SK-N-SH (cell line): ENCODE results near the gene CANT1. TPM values are rescaled to one million over a fixed set of nuclear protein-coding genes. Genes with fewer than 3 reads are reported as not detected.

Experiments used
- CTCF ChIA-PET: fragments of 300-600, 350-600 bp; formaldehyde crosslinking; extraction: SDS; loops from one replicate; lab custom pipeline; 2021; lab: Yijun Ruan, JAX
- POLR2A ChIA-PET: fragments of 350-600 bp; sonication (Branson Sonifier 250); formaldehyde crosslinking; extraction: SDS; loops from one replicate; lab custom pipeline; 2020; ENCODE audit warnings: antibody characterized with exemption, inconsistent platforms; lab: Yijun Ruan, JAX
- DNase-seq: peaks from one replicate; pipeline ENCODE4 v3.0.0; 2012
- H2AFZ ChIP-seq: fragments of 200-600 bp; sonication (generic); 2 replicates; pipeline ENCODE4 v1.8.1; 2016; ENCODE audit warnings: antibody characterized with exemption, mild to moderate bottlenecking, low read depth
- H3F3A ChIP-seq: fragments of 200-600 bp; sonication (generic); replicated peaks from 2 replicates; pipeline ENCODE3; 2016; ENCODE audit warnings: antibody characterized with exemption, mild to moderate bottlenecking; ENCODE audit not compliant: insufficient read depth
- H3K27ac ChIP-seq, 2 experiments: fragments of 200-500 bp in 1 of 2; fragments of 200-600 bp in 1 of 2; sonication (Bioruptor generic) in 1 of 2; sonication (generic), shearing (Covaris generic) in 1 of 2; 2 replicates each; pipeline versions ENCODE4 v1.5.1 to v1.6.1; 2014 to 2016; ENCODE audit warnings: low read depth in 2 of 2, inconsistent platforms in 1 of 2, low read length in 1 of 2, mild to moderate bottlenecking in 1 of 2, mixed read lengths in 1 of 2
- H3K27me3 ChIP-seq: fragments of 200-600 bp; sonication (generic), shearing (Covaris generic); 2 replicates; pipeline ENCODE4 v1.6.1; 2016; ENCODE audit warnings: mixed run types; ENCODE audit not compliant: insufficient read depth
- H3K36me3 ChIP-seq, 2 experiments: fragments of 200-500 bp in 1 of 2; fragments of 200-600 bp in 1 of 2; sonication (Bioruptor generic) in 1 of 2; sonication (generic) in 1 of 2; replicated peaks in 1 of 2; 2 replicates each; pipeline versions ENCODE3 to v1.5.1; 2014 to 2016; ENCODE audit warnings: low read length in 1 of 2, mild to moderate bottlenecking in 1 of 2; ENCODE audit not compliant: insufficient read depth in 2 of 2, control insufficient read depth in 1 of 2
- H3K4me1 ChIP-seq, 2 experiments: fragments of 200-500 bp in 1 of 2; fragments of 200-600 bp in 1 of 2; sonication (Bioruptor generic) in 1 of 2; sonication (generic), shearing (Covaris generic) in 1 of 2; 2 replicates each; pipeline versions ENCODE4 v1.5.1 to v1.6.1; 2014 to 2016; ENCODE audit warnings: low read depth in 1 of 2, low read length in 1 of 2, mixed run types in 1 of 2; ENCODE audit not compliant: insufficient read depth in 2 of 2, control insufficient read depth in 1 of 2
- H3K4me2 ChIP-seq: fragments of 200-600 bp; sonication (generic), shearing (Covaris generic); 2 replicates; pipeline ENCODE4 v1.6.1; 2017; ENCODE audit warnings: mixed run types
- H3K4me3 ChIP-seq, 2 experiments: fragments of 200-500 bp in 1 of 2; fragments of 200-600 bp in 1 of 2; sonication (Bioruptor generic) in 1 of 2; sonication (generic), shearing (Covaris generic) in 1 of 2; 2 replicates each; pipeline versions ENCODE4 v1.5.1 to v1.8.1; 2014 to 2016; ENCODE audit warnings: low read depth in 2 of 2, inconsistent platforms in 1 of 2, low read length in 1 of 2, mild to moderate bottlenecking in 1 of 2, mixed read lengths in 1 of 2, moderate library complexity in 1 of 2
- H3K79me2 ChIP-seq: fragments of 200-600 bp; sonication (generic); 2 replicates; pipeline ENCODE4 v1.8.1; 2017; ENCODE audit warnings: mild to moderate bottlenecking; ENCODE audit not compliant: insufficient read depth
- H3K9ac ChIP-seq: fragments of 200-600 bp; sonication (generic); 2 replicates; pipeline ENCODE4 v1.6.1; 2017; ENCODE audit warnings: mixed run types
- H3K9me2 ChIP-seq: fragments of 200-600 bp; sonication (generic); 2 replicates; pipeline ENCODE4 v1.6.1; 2017; ENCODE audit warnings: mixed run types
- H3K9me3 ChIP-seq: fragments of 200-600 bp; sonication (generic); 2 replicates; pipeline ENCODE4 v1.6.1; 2017; ENCODE audit warnings: mixed run types, mild to moderate bottlenecking, moderate library complexity
- H4K20me1 ChIP-seq: fragments of 200-600 bp; sonication (generic); 2 replicates; pipeline ENCODE4 v1.6.1; 2017; ENCODE audit warnings: mild to moderate bottlenecking, mixed run types; ENCODE audit not compliant: insufficient read depth
- CTCF ChIP-seq: fragments of 200-600 bp; sonication (generic); IDR thresholded peaks from 2 replicates; pipeline ENCODE4 v1.6.1; 2017; ENCODE audit warnings: antibody characterized with exemption, mild to moderate bottlenecking, moderate library complexity
- ELF1 ChIP-seq: IDR thresholded peaks from 2 replicates; pipeline ENCODE4 v1.4.0; 2012
- EP300 ChIP-seq, 2 experiments: IDR thresholded peaks; 2 replicates each; pipeline versions ENCODE4 v1.4.0 to v1.6.1; 2012; ENCODE audit warnings: borderline replicate concordance in 1 of 2, low read depth in 1 of 2, low read length in 1 of 2
- EZH2phosphoT487 ChIP-seq: fragments of 200-600 bp; sonication (generic); IDR thresholded peaks from 2 replicates; pipeline ENCODE4 v1.6.1; 2017; ENCODE audit warnings: low read depth, mixed run types, mild to moderate bottlenecking, antibody characterized with exemption, moderate library complexity, borderline replicate concordance
- FOSL2 ChIP-seq: IDR thresholded peaks from 2 replicates; pipeline ENCODE4 v1.4.0; 2012; ENCODE audit warnings: low read depth, mild to moderate bottlenecking, moderate library complexity, borderline replicate concordance
- GABPA ChIP-seq: IDR thresholded peaks from 2 replicates; pipeline ENCODE4 v1.4.0; 2012; ENCODE audit warnings: low read depth, mild to moderate bottlenecking
- GATA2 ChIP-seq: sonication (generic); formaldehyde crosslinking; IDR thresholded peaks from 2 replicates; pipeline ENCODE4 v1.5.0; 2020; ENCODE audit warnings: mild to moderate bottlenecking, missing genetic modification reagents
- IRF3 ChIP-seq: fragments of 150-350 bp; IDR thresholded peaks from 2 replicates; pipeline ENCODE4 v1.6.1; 2016; ENCODE audit warnings: mild to moderate bottlenecking, low read depth, low read length
- MEF2A ChIP-seq: IDR thresholded peaks from 2 replicates; pipeline ENCODE4 v1.4.0; 2012; ENCODE audit warnings: low read depth, borderline replicate concordance
- MXI1 ChIP-seq: IDR thresholded peaks from 2 replicates; pipeline ENCODE4 v1.6.1; 2012; ENCODE audit warnings: mild to moderate bottlenecking, low read depth, low read length, improper control_type of control experiment
- NFIC ChIP-seq: IDR thresholded peaks from 2 replicates; pipeline ENCODE4 v1.4.0; 2012; ENCODE audit warnings: borderline replicate concordance
- POLR2AphosphoS5 ChIP-seq: IDR thresholded peaks from 2 replicates; pipeline ENCODE4 v1.6.1; 2012; ENCODE audit warnings: low read depth, low read length
- RAD21 ChIP-seq: IDR thresholded peaks from 2 replicates; pipeline ENCODE4 v1.6.1; 2012; ENCODE audit warnings: mild to moderate bottlenecking, low read length
- REST ChIP-seq: IDR thresholded peaks from 2 replicates; pipeline ENCODE4 v1.6.1; 2012; ENCODE audit warnings: mild to moderate bottlenecking, low read depth, low read length, moderate library complexity
- TAF1 ChIP-seq: IDR thresholded peaks from 2 replicates; pipeline ENCODE4 v1.6.1; 2012; ENCODE audit warnings: low read depth, mild to moderate bottlenecking, low read length, moderate library complexity, borderline replicate concordance
- TCF12 ChIP-seq: IDR thresholded peaks from 2 replicates; pipeline ENCODE4 v1.4.0; 2012
- TEAD4 ChIP-seq: IDR thresholded peaks from 2 replicates; pipeline ENCODE4 v1.4.0; 2012; ENCODE audit warnings: mild to moderate bottlenecking, borderline replicate concordance; ENCODE audit not compliant: insufficient read depth
- USF1 ChIP-seq: IDR thresholded peaks from 2 replicates; pipeline ENCODE4 v1.4.0; 2012; ENCODE audit warnings: low read depth, borderline replicate concordance
- USF2 ChIP-seq: fragments of 150-350 bp; IDR thresholded peaks from 2 replicates; pipeline ENCODE4 v1.6.1; 2017; ENCODE audit warnings: antibody characterized with exemption, low read length, low read depth, borderline replicate concordance
- YY1 ChIP-seq: IDR thresholded peaks from 2 replicates; pipeline ENCODE4 v1.4.0; 2012; ENCODE audit warnings: low read depth, mild to moderate bottlenecking
- WGBS: methylation state at CpG from one replicate; pipeline ENCODE4 v1.1.6; 2017; ENCODE audit warnings: low lambda C conversion rate; 5-methylcytosine and 5-hydroxymethylcytosine counted together
- polyA plus RNA-seq, 3 experiments: library from polyadenylated mRNA; depleted of rRNA; stranded (reverse); fragments of >200 nt; gene quantifications; 2 replicates each; pipeline ENCODE4 v1.2.3, GENCODE V29; 2012

The CANT1 gene
- polyA plus RNA-seq, 1 of the 3 experiments (the other 2 are of a cell fraction), result 87.4 TPM

GRCh38 chr17:79050551-79050950 is 41.0 kb upstream of the CANT1 start:
- H4K20me1 ChIP-seq, result no peaks in the 10 kb centered on the region
- no peak overlapping the region for H3K9ac ChIP-seq
- no peaks in the 10 kb centered on the region for H3F3A ChIP-seq
- 80% methylated on average over 6 of the region's 6 CpGs for WGBS
- H3K4me1 ChIP-seq, result peaks cover 0 to 22% of the 10 kb centered on the region in 2 experiments; a peak in 2 of 4 replicates
- no peak for DNase-seq
- no peak overlapping the region for H3K4me3 ChIP-seq
- ChIA-PET POLR2A (no interaction called here), CTCF (interaction anchor here (1.2 to 25.7 kb wide), 7 partner anchors 8 to 341 kb away, joined by 3 to 529 read pairs (median 13); partner anchors contain the start of gene C1QTNF1)
- no peaks in the 10 kb centered on the region for H3K79me2 ChIP-seq
- no peaks in the 10 kb centered on the region for H3K9me3 ChIP-seq
- TF ChIP-seq RAD21, result no peak
- no peak for TF ChIP-seq NFIC
- no peak for TF ChIP-seq TCF12
- TF ChIP-seq EZH2phosphoT487, result no peak
- TF ChIP-seq FOSL2, result no peak
- TF ChIP-seq ELF1, result no peak
- TF ChIP-seq USF1, result no peak
- no peak for TF ChIP-seq TEAD4
- TF ChIP-seq GABPA, result no peak
- TF ChIP-seq MXI1, result no peak
- TF ChIP-seq YY1, result no peak
- TF ChIP-seq POLR2AphosphoS5, result no peak
- no peak for TF ChIP-seq USF2
- no peak for TF ChIP-seq REST
- no peak for TF ChIP-seq EP300 (IDR thresholded peaks at IDR 0.05; ENCODE audit: borderline replicate concordance in 1 of 2, low read depth in 1 of 2, low read length in 1 of 2)
- TF ChIP-seq TAF1, result no peak
- TF ChIP-seq GATA2 (CRISPR knock-in tag), result no peak
- no peak for TF ChIP-seq MEF2A
- TF ChIP-seq CTCF, result no peak
- TF ChIP-seq IRF3, result no peak
- no peaks in the 10 kb centered on the region for H3K36me3 ChIP-seq
- no peaks in the 10 kb centered on the region for H3K9me2 ChIP-seq
- no peaks in the 10 kb centered on the region for H3K27me3 ChIP-seq
- H3K4me2 ChIP-seq, result no peak overlapping the region
- no peak overlapping the region for H2AFZ ChIP-seq
- H3K27ac ChIP-seq, result no peak overlapping the region
